Karpas-422 (cell line): ENCODE data around the gene KLHL30. TPM values are rescaled to one million over a fixed set of nuclear protein-coding genes. Genes with fewer than 3 reads are reported as not detected.

Experiments used
- DNase-seq: peaks from one replicate; pipeline ENCODE4 v3.0.0-alpha.2; 2015
- H2AFZ ChIP-seq: fragments of 200-600 bp; sonication (generic); 2 replicates; pipeline ENCODE4 v1.6.1; 2014; ENCODE audit warnings: antibody characterized with exemption, low read length, mixed read lengths
- H3K27ac ChIP-seq: fragments of 200-600 bp; sonication (generic); 2 replicates; pipeline ENCODE4 v1.5.1; 2014; ENCODE audit warnings: mild to moderate bottlenecking, low read length, moderate library complexity
- H3K27me3 ChIP-seq: fragments of 200-600 bp; sonication (generic); 2 replicates; pipeline ENCODE4 v1.6.1; 2014; ENCODE audit warnings: low read length, mixed read lengths
- H3K36me3 ChIP-seq: fragments of 200-600 bp; sonication (generic); 2 replicates; pipeline ENCODE4 v1.6.1; 2014; ENCODE audit warnings: low read length, mixed read lengths; ENCODE audit not compliant: insufficient read depth
- H3K4me1 ChIP-seq: fragments of 200-600 bp; sonication (generic); 2 replicates; pipeline ENCODE4 v1.6.1; 2014; ENCODE audit warnings: mild to moderate bottlenecking, low read length, mixed read lengths
- H3K4me2 ChIP-seq: fragments of 200-600 bp; sonication (generic); 2 replicates; pipeline ENCODE4 v1.6.1; 2014; ENCODE audit warnings: low read length, low read depth, mild to moderate bottlenecking; ENCODE audit not compliant: poor library complexity, severe bottlenecking
- H3K4me3 ChIP-seq: fragments of 200-600 bp; sonication (generic); 2 replicates; pipeline ENCODE4 v1.5.1; 2014; ENCODE audit warnings: mild to moderate bottlenecking, antibody characterized with exemption, low read length, mixed read lengths
- H3K79me2 ChIP-seq: fragments of 200-600 bp; sonication (generic); 2 replicates; pipeline ENCODE4 v1.6.1; 2014; ENCODE audit warnings: mild to moderate bottlenecking, low read length, mixed read lengths
- H3K9ac ChIP-seq: fragments of 200-600 bp; sonication (generic); 2 replicates; pipeline ENCODE4 v1.6.0; 2014; ENCODE audit warnings: low read length
- H3K9me2 ChIP-seq: fragments of 200-600 bp; sonication (generic), shearing (Covaris generic); replicated peaks from 2 replicates; pipeline ENCODE4 v1.6.0; 2014; ENCODE audit warnings: mild to moderate bottlenecking, low read length, moderate library complexity; ENCODE audit not compliant: insufficient read depth
- H3K9me3 ChIP-seq: fragments of 300-700, 200-600 bp; sonication (generic); 2 replicates; pipeline ENCODE4 v1.6.1; 2014; ENCODE audit warnings: low read length, mixed read lengths
- H4K20me1 ChIP-seq: fragments of 200-600 bp; sonication (generic); 2 replicates; pipeline ENCODE4 v1.6.1; 2014; ENCODE audit warnings: mild to moderate bottlenecking, antibody characterized with exemption, low read length, low read depth; ENCODE audit not compliant: insufficient read depth
- total RNA-seq: library from RNA; depleted of rRNA; stranded (reverse); fragments of >200 nt; shearing (Covaris generic); gene quantifications from 2 replicates; pipeline ENCODE4 v1.2.3, GENCODE V29; 2014; ENCODE audit warnings: low replicate concordance; rRNA removed

The KLHL30 gene
- total RNA-seq, 1 experiment from 2014 or later: not detected

- H3K4me3 ChIP-seq: no peak overlapping the region
- H3K9me3 ChIP-seq: no peaks in the 10 kb centered on the region
- H2AFZ ChIP-seq: no peak overlapping the region
- no peak overlapping the region for H3K27ac ChIP-seq
- H3K27me3 ChIP-seq: no peaks in the 10 kb centered on the region
- no peak for DNase-seq
- no peak overlapping the region for H3K9ac ChIP-seq
- no peak overlapping the region for H3K4me2 ChIP-seq
- H3K79me2 ChIP-seq: peaks cover 7% of the 10 kb centered on the region; the same call in 1 of the 2 replicates
- H3K9me2 ChIP-seq: no peaks in the 10 kb centered on the region
- peaks cover 64% of the 10 kb centered on the region for H3K36me3 ChIP-seq
- H3K4me1 ChIP-seq: no peaks in the 10 kb centered on the region
- H4K20me1 ChIP-seq: no peaks in the 10 kb centered on the region
Measured at GRCh38 chr2:238180554-238180953, 42.1 kb downstream of the KLHL30 start.

- Histone ChIP-seq H3K9me2 (no peaks in the 10 kb centered on the region), H3K4me3 (no peak overlapping the region), H3K4me1 (no peaks in the 10 kb centered on the region), H3K36me3 (peaks cover 60% of the 10 kb centered on the region), H3K27me3 (no peaks in the 10 kb centered on the region), H3K4me2 (no peak overlapping the region), H3K9me3 (no peaks in the 10 kb centered on the region), H2AFZ (no peak overlapping the region), H3K27ac (no peak overlapping the region), H3K79me2 (peaks cover 6% of the 10 kb centered on the region; the same call in 1 of the 2 replicates), H3K9ac (no peak overlapping the region), H4K20me1 (no peaks in the 10 kb centered on the region)
- no peak for DNase-seq
Measured at GRCh38 chr2:238182362-238182761, 43.9 kb downstream of the KLHL30 start.

- no peaks in the 10 kb centered on the region for H3K4me1 ChIP-seq
- H3K4me3 ChIP-seq: no peak overlapping the region
- no peak overlapping the region for H3K9ac ChIP-seq
- DNase-seq: no peak
- H4K20me1 ChIP-seq: no peaks in the 10 kb centered on the region
- no peak overlapping the region for H3K4me2 ChIP-seq
- no peaks in the 10 kb centered on the region for H3K9me2 ChIP-seq
- no peaks in the 10 kb centered on the region for H3K9me3 ChIP-seq
- H3K27ac ChIP-seq: no peak overlapping the region
- H2AFZ ChIP-seq: no peak overlapping the region
- peaks cover 10% of the 10 kb centered on the region; the same call in 1 of the 2 replicates for H3K79me2 ChIP-seq
- no peaks in the 10 kb centered on the region for H3K27me3 ChIP-seq
- peaks cover 67% of the 10 kb centered on the region for H3K36me3 ChIP-seq
Measured at GRCh38 chr2:238183821-238184220, 45.4 kb downstream of the KLHL30 start.

- Histone ChIP-seq H4K20me1 (no peaks in the 10 kb centered on the region), H3K27ac (no peak overlapping the region), H3K79me2 (peaks cover 7% of the 10 kb centered on the region; the same call in 1 of the 2 replicates), H3K27me3 (no peaks in the 10 kb centered on the region), H3K9ac (no peak overlapping the region), H3K36me3 (peaks cover 39% of the 10 kb centered on the region), H3K9me3 (no peaks in the 10 kb centered on the region), H3K9me2 (no peaks in the 10 kb centered on the region), H2AFZ (no peak overlapping the region), H3K4me1 (no peaks in the 10 kb centered on the region), H3K4me2 (no peak overlapping the region), H3K4me3 (no peak overlapping the region)
- no peak for DNase-seq
Measured at GRCh38 chr2:238187618-238188548, 49.4 kb downstream of the KLHL30 start.

- Histone ChIP-seq H3K79me2 (peaks cover 26% of the 10 kb centered on the region), H3K9me2 (no peaks in the 10 kb centered on the region), H3K27ac (no peak overlapping the region), H3K4me3 (no peak overlapping the region), H3K36me3 (peaks cover 48% of the 10 kb centered on the region), H2AFZ (no peak overlapping the region), H3K4me2 (no peak overlapping the region), H3K27me3 (no peaks in the 10 kb centered on the region), H3K4me1 (no peaks in the 10 kb centered on the region), H3K9me3 (no peaks in the 10 kb centered on the region), H3K9ac (no peak overlapping the region), H4K20me1 (peaks cover 4% of the 10 kb centered on the region)
- DNase-seq: no peak
Measured at GRCh38 chr2:238190445-238190844, 52.0 kb downstream of the KLHL30 start.

Other genes starting within 250 kb of the KLHL30 start
- 52.2 and 63.3 TPM in 2 replicates for gene UBE2F, start 171.7 kb upstream of the KLHL30 start, total RNA-seq
- 20.5 and 48.0 TPM in 2 replicates for gene SCLY, start 77.7 kb upstream of the KLHL30 start, total RNA-seq
- 1.0 TPM in 2 replicates for gene ESPNL, start 38.3 kb upstream of the KLHL30 start, total RNA-seq
- gene ERFE, start 20.3 kb downstream of the KLHL30 start, total RNA-seq: 2.8 and 4.1 TPM in 2 replicates
- gene ILKAP, start 65.0 kb downstream of the KLHL30 start, total RNA-seq: 36.8 and 50.7 TPM in 2 replicates
- gene HES6, start 101.4 kb downstream of the KLHL30 start, total RNA-seq: 3.3 and 25.8 TPM in 2 replicates
- 19.0 and 23.3 TPM in 2 replicates for gene PER2, start 149.9 kb downstream of the KLHL30 start, total RNA-seq
- gene TRAF3IP1, start 181.8 kb downstream of the KLHL30 start, total RNA-seq: 16.0 and 18.4 TPM in 2 replicates